ENCODE results near the gene FRMD4B. TPM values are rescaled to one million over a fixed set of nuclear protein-coding genes. Genes with fewer than 3 reads are reported as not detected.
A peak's percentile ranks its signal among the peaks of the same experiment; 100 is the strongest.

Gene FRMD4B
- total and polyA plus RNA-seq, 10 of the 15 experiments (the other 5 are each of a cell fraction or from before 2014, with no cell fraction given) = 3.9 to 11.4 (median 8.0) TPM

- ATAC-seq (peak; percentile 17; the same call in 2 of the 3 replicates), DNase-seq (ENCODE audit: low read depth, low spot score) (no peak), FAIRE-seq (no peak)
- H3K4me3 ChIP-seq = no peak overlapping the region
- no peaks in the 10 kb centered on the region for H3K79me2 ChIP-seq (ENCODE audit: control insufficient read depth, insufficient read depth, low read length)
- ChIA-PET RAD21 (ENCODE audit: unreplicated experiment) (no interaction called here), CTCF (interaction anchor here (0.7 kb wide), 1 partner anchor 14 kb away, joined by 3 read pairs; no protein-coding TSS in a partner anchor), SMC1A (ENCODE audit: uncharacterized antibody, unreplicated experiment) (interaction anchor here (0.7 to 1.6 kb wide), 3 partner anchors 8 to 21 kb away, joined by 3 to 5 read pairs (median 3); no protein-coding TSS in a partner anchor), POLR2A (no interaction called here)
- no TSS peak for BruUV-seq (replicated peaks)
- H4K20me1 ChIP-seq (ENCODE audit: control insufficient read depth, insufficient read depth) = no peaks in the 10 kb centered on the region
- WGBS (ENCODE audit: insufficient coverage, insufficient replicate concordance, low lambda C conversion rate, missing lambda C conversion rate) = 44% methylated on average over 6 of the region's 6 CpGs
- no peaks in the 10 kb centered on the region for H3K9me3 ChIP-seq (replicated peaks; ENCODE audit: control insufficient read depth, insufficient read depth, low read length)
- no peak overlapping the region for H3K4me2 ChIP-seq (ENCODE audit: control insufficient read depth, insufficient read depth)
- no peak overlapping the region for H3K9ac ChIP-seq (ENCODE audit: control insufficient read depth, insufficient read depth, low read length)
- no peak overlapping the region for H2AFZ ChIP-seq (ENCODE audit: control insufficient read depth, low read depth, low read length)
- no peaks in the 10 kb centered on the region for H3K4me1 ChIP-seq (ENCODE audit: control insufficient read depth, insufficient read depth, low read length)
- no peak overlapping the region for H3K27ac ChIP-seq (ENCODE audit: control insufficient read depth, insufficient read depth)
- no peaks in the 10 kb centered on the region for H3K27me3 ChIP-seq (replicated peaks in 1 of 2; ENCODE audit: control insufficient read depth in 2 of 2, insufficient read depth in 2 of 2, low read length in 1 of 2)
- intact Hi-C loops (cut with micrococcal nuclease; ENCODE audit: unreplicated experiment) (no loop called here), in situ Hi-C loops (cut with MboI) (no loop called here)
- TF ChIP-seq ESRRA (IDR thresholded peaks at IDR 0.05; ENCODE audit: low read length) = no peak
- 0 out of 4 replicates have a peak, but pooled peaks of 1 of the 2 experiments have one; percentile 3 for TF ChIP-seq SRF (IDR thresholded peaks at IDR 0.05; ENCODE audit: low read depth in 2 of 2, low read length in 2 of 2)
- H3K36me3 ChIP-seq (ENCODE audit: control insufficient read depth in 2 of 2, insufficient read depth in 2 of 2, low read length in 1 of 2) = no peaks in the 10 kb centered on the region
Observed at GRCh38 chr3:69352305-69353087, 33.4 kb downstream of the FRMD4B start.

GRCh38 chr3:69343875-69344274 is 42.0 kb downstream of the FRMD4B start:
- Histone ChIP-seq H3K9ac (ENCODE audit: control insufficient read depth, insufficient read depth, low read length) (no peak overlapping the region), H4K20me1 (ENCODE audit: control insufficient read depth, insufficient read depth) (no peaks in the 10 kb centered on the region), H3K4me1 (ENCODE audit: control insufficient read depth, insufficient read depth, low read length) (no peaks in the 10 kb centered on the region), H3K27me3 (replicated peaks in 1 of 2; ENCODE audit: control insufficient read depth in 2 of 2, insufficient read depth in 2 of 2, low read length in 1 of 2) (no peaks in the 10 kb centered on the region), H3K36me3 (ENCODE audit: control insufficient read depth in 2 of 2, insufficient read depth in 2 of 2, low read length in 1 of 2) (no peaks in the 10 kb centered on the region), H3K79me2 (ENCODE audit: control insufficient read depth, insufficient read depth, low read length) (no peaks in the 10 kb centered on the region), H3K9me3 (replicated peaks; ENCODE audit: control insufficient read depth, insufficient read depth, low read length) (no peaks in the 10 kb centered on the region; the same call in 2 of the 3 replicates), H3K27ac (ENCODE audit: control insufficient read depth, insufficient read depth) (no peak overlapping the region), H3K4me3 (no peak overlapping the region), H3K4me2 (ENCODE audit: control insufficient read depth, insufficient read depth) (no peak overlapping the region), H2AFZ (ENCODE audit: control insufficient read depth, low read depth, low read length) (no peak overlapping the region)
- POLR2A ChIA-PET = interaction anchor here (0.6 to 1.6 kb wide), 2 partner anchors 16 to 69 kb away, joined by 3 read pairs; no protein-coding TSS in a partner anchor
- in situ Hi-C loops (cut with MboI) = no loop called here
- WGBS (ENCODE audit: insufficient coverage, insufficient replicate concordance, low lambda C conversion rate, missing lambda C conversion rate) = 60% methylated on average over 4 of the region's 4 CpGs
- CTCF ChIA-PET = interaction anchor here (0.6 to 1.3 kb wide), 3 partner anchors 17 to 66 kb away, joined by 3 to 4 read pairs (median 3); no protein-coding TSS in a partner anchor
- no TSS peak for BruUV-seq (replicated peaks)
- RAD21 ChIA-PET (ENCODE audit: unreplicated experiment) = no interaction called here
- no peak for FAIRE-seq
- TF ChIP-seq CEBPZ (IDR thresholded peaks at IDR 0.05; ENCODE audit: low read depth, low read length) = no peak
- SMC1A ChIA-PET (ENCODE audit: uncharacterized antibody, unreplicated experiment) = interaction anchor here (0.7 to 1.5 kb wide), 6 partner anchors 9 to 62 kb away, joined by 3 to 4 read pairs (median 3); no protein-coding TSS in a partner anchor
- DNase-seq (ENCODE audit: low read depth, low spot score) = no peak
- intact Hi-C loops (cut with micrococcal nuclease; ENCODE audit: unreplicated experiment) = no loop called here
- ATAC-seq = no peak
